Upper lobe of left lung (tissue), 6 donors: ENCODE measurements around the gene TSC22D1. TPM values are rescaled to one million over a fixed set of nuclear protein-coding genes. Genes with fewer than 3 reads are reported as not detected.
"Not testable (repeated sequence)": the region's sequence is repeated elsewhere in the genome, so short reads cannot be mapped to it uniquely, and the experiment has no call there.

Experiments
- ATAC-seq, 2 donors: fragments of 200-7000 bp; cut with Tn5 transposase; one replicate each; pipeline ENCODE4 v1.9.1; 2022; ENCODE audit warnings: mild to moderate bottlenecking in 2 of 2, moderate library complexity in 2 of 2; ENCODE audit not compliant: low FRiP score in 2 of 2
- DNase-seq, 2 donors: peaks; one replicate each; pipeline ENCODE4 v3.0.0-alpha.2; 2019 to 2020
- H3K27ac ChIP-seq, 4 donors: fragments of 200-600 bp; sonication (generic); one replicate each; pipeline ENCODE4 v1.5.1; 2016 to 2019
- H3K27me3 ChIP-seq, 4 donors: fragments of 200-600 bp; sonication (generic); one replicate each; pipeline ENCODE4 v1.5.1; 2017 to 2019
- H3K36me3 ChIP-seq, 4 donors: fragments of 200-600 bp; sonication (generic); one replicate each; pipeline ENCODE4 v1.5.1; 2016 to 2019
- H3K4me1 ChIP-seq, 4 donors: fragments of 200-600 bp; sonication (generic); one replicate each; pipeline ENCODE4 v1.5.1; 2018 to 2019
- H3K4me3 ChIP-seq, 4 donors: fragments of 200-600 bp; sonication (generic); one replicate each; pipeline ENCODE4 v1.5.1; 2017 to 2019; ENCODE audit warnings: mild to moderate bottlenecking in 2 of 4, moderate library complexity in 1 of 4
- H3K9me3 ChIP-seq, 4 donors: fragments of 200-600 bp; sonication (generic); one replicate each; pipeline ENCODE4 v1.5.1; 2018 to 2019
- EP300 ChIP-seq, 4 donors: sonication (generic); formaldehyde crosslinking; IDR thresholded peaks; one replicate each; pipeline ENCODE4 v1.5.1; 2017; ENCODE audit warnings: antibody characterized with exemption in 4 of 4, control low read depth in 2 of 4
- POLR2A ChIP-seq, 4 donors: fragments of 450-650 bp; IDR thresholded peaks; one replicate each; pipeline ENCODE4 v1.5.1; 2016 to 2017; ENCODE audit warnings: antibody characterized with exemption in 4 of 4, mild to moderate bottlenecking in 2 of 4
- POLR2AphosphoS5 ChIP-seq, 2 donors: sonication (generic); formaldehyde crosslinking; IDR thresholded peaks; one replicate each; pipeline ENCODE4 v1.5.1; 2017; ENCODE audit warnings: antibody characterized with exemption in 2 of 2
- WGBS, 2 donors: methylation state at CpG; one replicate each; pipeline ENCODE4 v1.1.5; 2017 to 2018; 5-methylcytosine and 5-hydroxymethylcytosine counted together
- total RNA-seq, 6 donors: library from RNA; depleted of rRNA in 4 of 6; stranded (reverse); fragments of >200 nt in 4 of 6; gene quantifications; one replicate each; pipeline versions ENCODE4 v1.1.0 to v1.2.1, GENCODE V29; 2016 to 2021
- TF ChIP-seq, protein P1 (sequence below), 6 experiments: fragments of 450-650 bp in 4 of 6; fragments of 200-600 bp in 2 of 6; sonication (generic) in 2 of 6; IDR thresholded peaks; one replicate each; pipeline ENCODE4 v1.5.1; 2016 to 2019; ENCODE audit warnings: antibody characterized with exemption in 6 of 6
- donor health status: DM: no; HTN: no; CAD: no; lungs with moderate emphysema.
- donor health status: DM: no; HTN: yes; CAD: no; lungs with severe emphysema.

The TSC22D1 gene
- total RNA-seq, 6 donors from 2014 or later = 66.0 to 158 (median 115) TPM

DNA sequence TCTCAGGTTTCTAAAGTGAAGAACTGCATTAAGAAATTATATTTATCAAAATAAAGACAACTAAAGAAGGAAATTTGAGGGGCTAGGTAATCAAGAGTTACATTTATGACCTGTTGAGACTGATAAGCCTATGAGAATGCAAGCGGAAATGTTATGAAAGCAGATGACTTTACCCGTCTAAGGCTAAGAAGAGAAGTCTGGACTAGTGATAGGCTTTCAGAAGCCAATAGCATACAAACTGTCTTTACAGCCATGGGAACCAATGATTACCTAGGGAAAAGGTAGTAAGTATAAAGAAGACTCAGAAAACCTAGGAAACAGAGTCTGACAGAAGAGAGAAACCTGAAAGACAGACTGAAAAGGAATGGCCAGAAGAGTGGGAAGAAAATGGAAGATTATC, 11.2 kb downstream of the TSC22D1 start:
- DNase-seq = no peak
- H3K9me3 ChIP-seq = no peaks in the 10 kb centered on the region
- H3K27me3 ChIP-seq = no peaks in the 10 kb centered on the region
- TF ChIP-seq EP300 (IDR thresholded peaks at IDR 0.05) (no peak), POLR2A (IDR thresholded peaks at IDR 0.05) (no peak), POLR2AphosphoS5 (IDR thresholded peaks at IDR 0.05) (no peak)
- TF ChIP-seq, protein P1, sequence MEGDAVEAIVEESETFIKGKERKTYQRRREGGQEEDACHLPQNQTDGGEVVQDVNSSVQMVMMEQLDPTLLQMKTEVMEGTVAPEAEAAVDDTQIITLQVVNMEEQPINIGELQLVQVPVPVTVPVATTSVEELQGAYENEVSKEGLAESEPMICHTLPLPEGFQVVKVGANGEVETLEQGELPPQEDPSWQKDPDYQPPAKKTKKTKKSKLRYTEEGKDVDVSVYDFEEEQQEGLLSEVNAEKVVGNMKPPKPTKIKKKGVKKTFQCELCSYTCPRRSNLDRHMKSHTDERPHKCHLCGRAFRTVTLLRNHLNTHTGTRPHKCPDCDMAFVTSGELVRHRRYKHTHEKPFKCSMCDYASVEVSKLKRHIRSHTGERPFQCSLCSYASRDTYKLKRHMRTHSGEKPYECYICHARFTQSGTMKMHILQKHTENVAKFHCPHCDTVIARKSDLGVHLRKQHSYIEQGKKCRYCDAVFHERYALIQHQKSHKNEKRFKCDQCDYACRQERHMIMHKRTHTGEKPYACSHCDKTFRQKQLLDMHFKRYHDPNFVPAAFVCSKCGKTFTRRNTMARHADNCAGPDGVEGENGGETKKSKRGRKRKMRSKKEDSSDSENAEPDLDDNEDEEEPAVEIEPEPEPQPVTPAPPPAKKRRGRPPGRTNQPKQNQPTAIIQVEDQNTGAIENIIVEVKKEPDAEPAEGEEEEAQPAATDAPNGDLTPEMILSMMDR (IDR thresholded peaks at IDR 0.05) = no peak
- WGBS, 2 donors = 93 to 97% methylated on average over 2 of the region's 2 CpGs
- no peak overlapping the region for H3K27ac ChIP-seq
- H3K4me3 ChIP-seq = no peak overlapping the region
- no peaks in the 10 kb centered on the region for H3K36me3 ChIP-seq
- no peak for ATAC-seq
- H3K4me1 ChIP-seq = no peaks in the 10 kb centered on the region

DNA sequence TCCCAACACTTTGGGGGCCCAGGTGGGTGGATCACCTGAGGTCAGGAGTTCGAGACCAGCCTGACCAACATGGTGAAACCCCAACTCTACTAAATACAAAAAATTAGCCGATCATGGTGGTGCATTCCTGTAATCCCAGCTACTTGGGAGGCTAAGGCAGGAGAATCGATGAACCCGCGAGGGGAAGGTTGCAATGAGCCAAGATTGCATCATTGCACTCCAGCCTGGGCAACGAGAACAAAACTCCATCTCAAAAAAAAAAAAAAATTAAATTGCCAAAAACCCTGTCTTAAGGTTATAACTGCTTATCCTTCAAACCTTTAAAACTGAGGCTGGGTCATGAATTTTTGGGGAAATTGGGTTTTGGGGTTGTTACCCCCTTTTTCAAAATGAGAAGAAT, 13.3 kb downstream of the TSC22D1 start:
- not testable (repeated sequence) for H3K9me3 ChIP-seq, H3K36me3 ChIP-seq, DNase-seq, H3K4me3 ChIP-seq, ATAC-seq, H3K27ac ChIP-seq, H3K27me3 ChIP-seq, H3K4me1 ChIP-seq
- 79 to 97% methylated on average over 6 of the region's 6 CpGs for WGBS, 2 donors

DNA sequence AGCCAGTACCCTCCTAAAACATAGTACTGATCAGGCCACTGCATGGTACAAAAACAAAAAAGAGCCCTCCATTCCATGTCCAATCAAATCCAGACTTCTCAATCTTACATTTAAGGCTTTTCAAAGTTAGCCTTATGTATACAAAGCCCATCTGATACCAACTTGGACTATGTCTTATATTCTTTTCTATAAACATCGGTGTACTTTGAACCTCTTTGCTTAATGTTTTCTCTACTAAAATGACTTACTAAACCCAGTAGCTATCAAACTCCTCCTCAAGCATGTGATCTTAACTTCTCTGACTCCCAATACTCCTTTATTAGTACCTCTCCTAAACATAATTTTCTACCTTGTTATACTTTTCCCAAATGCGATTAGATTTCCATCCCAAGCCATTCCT, 14.8 kb downstream of the TSC22D1 start:
- TF ChIP-seq EP300 (IDR thresholded peaks at IDR 0.05) (no peak), POLR2A (IDR thresholded peaks at IDR 0.05) (no peak), POLR2AphosphoS5 (IDR thresholded peaks at IDR 0.05) (no peak)
- TF ChIP-seq, protein P1 (IDR thresholded peaks at IDR 0.05) = no peak
- H3K27me3 ChIP-seq = no peaks in the 10 kb centered on the region
- no peak overlapping the region for H3K4me3 ChIP-seq
- no peaks in the 10 kb centered on the region for H3K4me1 ChIP-seq
- no peak overlapping the region for H3K27ac ChIP-seq
- ATAC-seq (no peak), DNase-seq (no peak)
- no peaks in the 10 kb centered on the region for H3K9me3 ChIP-seq
- 95% methylated on average over 2 of the region's 2 CpGs for WGBS, 2 donors
- H3K36me3 ChIP-seq = no peaks in the 10 kb centered on the region

DNA sequence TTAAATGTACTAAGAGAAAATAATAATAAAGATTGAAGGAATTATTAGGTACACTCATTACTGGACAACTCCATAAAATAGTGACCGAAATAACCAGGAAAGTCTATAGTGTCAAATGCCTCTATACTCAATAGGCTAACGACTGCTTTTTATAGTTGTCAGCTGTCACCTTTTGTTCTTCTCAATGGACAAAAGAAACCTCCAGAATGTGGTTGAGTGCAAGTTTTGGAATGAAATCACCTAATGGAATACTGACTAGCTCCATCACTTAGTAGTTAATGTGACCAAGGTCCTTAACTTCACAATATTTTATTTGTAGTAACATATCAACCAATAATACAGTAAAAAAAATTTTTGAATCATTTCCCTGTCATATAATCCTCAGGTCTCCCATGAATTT, 18.1 kb downstream of the TSC22D1 start:
- TF ChIP-seq, protein P1 (IDR thresholded peaks at IDR 0.05) = no peak
- no peak for TF ChIP-seq EP300 (IDR thresholded peaks at IDR 0.05)
- TF ChIP-seq POLR2A (IDR thresholded peaks at IDR 0.05) = no peak
- TF ChIP-seq POLR2AphosphoS5 (IDR thresholded peaks at IDR 0.05) = no peak
- H3K4me3 ChIP-seq = no peak overlapping the region
- H3K9me3 ChIP-seq = no peaks in the 10 kb centered on the region
- WGBS, 2 donors = 96 to 97% methylated on average over 2 of the region's 2 CpGs
- H3K36me3 ChIP-seq = no peaks in the 10 kb centered on the region
- DNase-seq (no peak), ATAC-seq (no peak)
- no peaks in the 10 kb centered on the region for H3K4me1 ChIP-seq
- no peak overlapping the region for H3K27ac ChIP-seq
- no peaks in the 10 kb centered on the region for H3K27me3 ChIP-seq

DNA sequence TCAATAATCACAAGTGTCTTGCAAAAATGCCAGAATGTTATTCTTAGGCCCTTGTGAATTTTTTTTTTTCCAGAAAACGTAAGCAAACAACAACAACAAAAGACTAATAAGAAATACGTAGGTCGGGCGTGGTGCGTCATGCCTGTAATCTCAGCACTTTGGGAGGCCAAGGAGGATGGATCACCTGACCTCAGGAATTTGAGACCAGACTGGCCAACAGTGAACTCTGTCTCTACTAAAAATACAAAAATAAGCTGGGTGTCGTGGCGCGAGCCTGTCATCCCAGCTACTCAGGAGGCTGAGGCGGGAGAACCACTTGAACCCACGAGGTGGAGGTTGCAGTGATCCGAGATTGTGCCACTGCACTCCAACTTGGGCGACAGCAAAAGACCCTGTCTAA, 20.9 kb downstream of the TSC22D1 start:
- DNase-seq (no peak), ATAC-seq (no peak)
- Histone ChIP-seq H3K36me3 (peaks cover 0 to 3% (median 0%) of the 10 kb centered on the region in 4 donors), H3K4me1 (no peaks in the 10 kb centered on the region), H3K27me3 (no peaks in the 10 kb centered on the region), H3K9me3 (no peaks in the 10 kb centered on the region), H3K4me3 (no peak overlapping the region), H3K27ac (no peak overlapping the region)
- 94 to 95% methylated on average over 12 of the region's 12 CpGs for WGBS, 2 donors
- TF ChIP-seq, protein P1 (IDR thresholded peaks at IDR 0.05) = no peak
